A549 (cell line): ENCODE measurements around the gene TMCO4. TPM values are rescaled to one million over a fixed set of nuclear protein-coding genes. Genes with fewer than 3 reads are reported as not detected.

Experiments used
- ATAC-seq, 2 experiments: fragments of 200-7000 bp in 1 of 2; fragments of >200 bp in 1 of 2; cut with Nextera tagmentation in 1 of 2; cut with Tn5 transposase in 1 of 2; 3 replicates each; pipeline versions ENCODE4 v1.8.0 to v1.9.1; 2018 to 2020; ENCODE audit warnings: mild to moderate bottlenecking in 1 of 2, moderate library complexity in 1 of 2
- CTCF ChIA-PET: fragments of 300-600 bp; sonication (Branson Sonifier 250); formaldehyde crosslinking; extraction: SDS; loops from one replicate; lab custom pipeline; 2021; ENCODE audit warnings: antibody characterized with exemption, inconsistent platforms; lab: Yijun Ruan, JAX
- POLR2A ChIA-PET: fragments of 350-600 bp; formaldehyde crosslinking; extraction: SDS; loops from one replicate; lab custom pipeline; 2021; ENCODE audit warnings: antibody characterized with exemption, inconsistent platforms; lab: Yijun Ruan, JAX
- DNase-seq, 2 experiments: peaks; one replicate each; pipeline versions ENCODE4 v3.0.0 to v3.0.0-alpha.2; 2011 to 2016; ENCODE audit warnings: low read depth in 1 of 2, low spot score in 1 of 2
- FAIRE-seq: peaks from 2 replicates; lab custom pipeline; 2011; peaks lifted over from hg19 to GRCh38; lab: Jason Lieb, UNC
- H3K27ac ChIP-seq, 2 experiments: fragments of >200 bp; sonication (Bioruptor Twin); formaldehyde crosslinking; 3 replicates each; pipeline ENCODE4 v1.5.1; 2016 to 2017
- H3K4me1 ChIP-seq: fragments of >200 bp; sonication (Bioruptor Twin); formaldehyde crosslinking; 3 replicates; pipeline ENCODE4 v1.6.1; 2016
- H3K4me2 ChIP-seq: fragments of >200 bp; sonication (Bioruptor Twin); formaldehyde crosslinking; 3 replicates; pipeline ENCODE4 v1.6.1; 2016
- H3K4me3 ChIP-seq: fragments of >200 bp; sonication (Bioruptor Twin); formaldehyde crosslinking; 3 replicates; pipeline ENCODE4 v1.5.1; 2016
- H3K9me3 ChIP-seq: fragments of >200 bp; sonication (Bioruptor Twin); formaldehyde crosslinking; 3 replicates; pipeline ENCODE4 v1.6.1; 2016
- CBX8 ChIP-seq: fragments of 200-600 bp; sonication (generic); IDR thresholded peaks from 2 replicates; pipeline ENCODE4 v1.6.1; 2016
- CHD2 ChIP-seq: fragments of 150-350 bp; IDR thresholded peaks from 2 replicates; pipeline ENCODE4 v1.6.1; 2014; ENCODE audit warnings: low read length; ENCODE audit not compliant: partially characterized antibody
- EP300 ChIP-seq, 2 experiments: fragments of >200 bp; sonication (Bioruptor Twin); formaldehyde crosslinking; IDR thresholded peaks; 2 replicates in 1 of 2; 3 replicates in 1 of 2; pipeline ENCODE4 v1.6.1; 2016 to 2017
- FOSL2 ChIP-seq, 2 experiments: fragments of 450-650 bp in 1 of 2; fragments of >200 bp in 1 of 2; sonication (Bioruptor Twin) in 1 of 2; formaldehyde crosslinking; IDR thresholded peaks; 2 replicates each; pipeline versions ENCODE4 v1.5.0 to v1.6.1; 2016 to 2020; ENCODE audit warnings: mild to moderate bottlenecking in 1 of 2, moderate library complexity in 1 of 2
- GATA3 ChIP-seq: IDR thresholded peaks from 2 replicates; pipeline ENCODE4 v1.6.1; 2012; ENCODE audit warnings: borderline replicate concordance
- HOXB5 ChIP-seq: fragments of 250-450 bp; sonication (Bioruptor Pico); IDR thresholded peaks from 2 replicates; pipeline ENCODE4 v1.5.0; 2020; ENCODE audit warnings: mild to moderate bottlenecking, moderate library complexity
- KDM5A ChIP-seq: fragments of 200-600 bp; sonication (generic); IDR thresholded peaks from 2 replicates; pipeline ENCODE4 v1.6.1; 2016; ENCODE audit warnings: antibody characterized with exemption, mild to moderate bottlenecking
- MAFK ChIP-seq: fragments of 450-650 bp; IDR thresholded peaks from 2 replicates; pipeline ENCODE4 v1.6.1; 2014; ENCODE audit not compliant: partially characterized antibody
- POLR2A ChIP-seq: IDR thresholded peaks from 2 replicates; pipeline ENCODE4 v1.6.1; 2012; ENCODE audit warnings: mild to moderate bottlenecking, low read length
- RAD21 ChIP-seq, 2 experiments: fragments of >200 bp in 1 of 2; sonication (Bioruptor Twin) in 1 of 2; formaldehyde crosslinking in 1 of 2; IDR thresholded peaks in 1 of 2; conservative IDR thresholded peaks in 1 of 2; 2 replicates in 1 of 2; 3 replicates in 1 of 2; pipeline ENCODE4 v1.6.1; 2012 to 2018; ENCODE audit warnings: inconsistent platforms in 1 of 2
- RCOR1 ChIP-seq: fragments of 150-350 bp; IDR thresholded peaks from 2 replicates; pipeline ENCODE4 v1.6.1; 2014; ENCODE audit warnings: antibody characterized with exemption, low read length, low read depth
- SMC3 ChIP-seq: fragments of >200 bp; sonication (Bioruptor Twin); formaldehyde crosslinking; IDR thresholded peaks from 3 replicates; pipeline ENCODE4 v1.6.1; 2018; ENCODE audit warnings: inconsistent platforms
- SREBF2 ChIP-seq: fragments of 450-650 bp; IDR thresholded peaks from 2 replicates; pipeline ENCODE4 v1.6.1; 2014; ENCODE audit warnings: mild to moderate bottlenecking, moderate library complexity
- TFCP2L1 ChIP-seq: fragments of 250-450 bp; sonication (Bioruptor Pico); IDR thresholded peaks from 2 replicates; pipeline ENCODE4 v1.5.0; 2021; ENCODE audit warnings: mild to moderate bottlenecking
- WGBS: methylation state at CpG from one replicate; pipeline ENCODE4 v1.1.6; 2017; ENCODE audit errors: missing lambda C conversion rate; 5-methylcytosine and 5-hydroxymethylcytosine counted together
- polyA plus RNA-seq, 4 experiments: library from polyadenylated mRNA; depleted of rRNA in 3 of 4; stranded (reverse); fragments of >200 nt; fragmentation: RNase III in 1 of 4; extraction: RNeasy Plus Mini Kit Qiagen cat#74134 plus additional on column Dnase treatment in 1 of 4; gene quantifications; 2 replicates in 3 of 4; 3 replicates in 1 of 4; pipeline ENCODE4 v1.2.3, GENCODE V29; 2011 to 2017
- TF ChIP-seq, protein P1 (sequence below): IDR thresholded peaks from 2 replicates; pipeline ENCODE4 v1.6.1; 2012
- TF ChIP-seq, protein P2 (sequence below): fragments of 250-450 bp; sonication (Bioruptor Pico); IDR thresholded peaks from 2 replicates; pipeline ENCODE4 v1.5.0; 2020; ENCODE audit warnings: low read depth, mild to moderate bottlenecking, moderate library complexity
- TF ChIP-seq, protein P3 (sequence below): fragments of >200 bp; sonication (Bioruptor Twin); formaldehyde crosslinking; IDR thresholded peaks from 3 replicates; pipeline ENCODE4 v1.5.1; 2016
- TF ChIP-seq, protein P4 (sequence below): fragments of 250-450 bp; sonication (Bioruptor Pico); IDR thresholded peaks from 2 replicates; pipeline ENCODE4 v1.5.0; 2021; ENCODE audit warnings: mild to moderate bottlenecking, moderate library complexity, borderline replicate concordance
- TF ChIP-seq, protein P5 (sequence below): fragments of 450-650 bp; IDR thresholded peaks from 2 replicates; pipeline ENCODE4 v1.6.1; 2014; ENCODE audit warnings: antibody characterized with exemption
- TF ChIP-seq, protein P6 (sequence below): IDR thresholded peaks from 2 replicates; pipeline ENCODE4 v1.6.1; 2012; ENCODE audit warnings: low read depth, borderline replicate concordance
- TF ChIP-seq, protein P7 (sequence below): fragments of >200 bp; sonication (Bioruptor Twin); formaldehyde crosslinking; IDR thresholded peaks from 3 replicates; pipeline ENCODE4 v1.6.1; 2016

TMCO4 gene
- polyA plus RNA-seq, 2 of the 4 experiments (the other 2 are of a cell fraction): 4.0 to 4.6 TPM

DNA sequence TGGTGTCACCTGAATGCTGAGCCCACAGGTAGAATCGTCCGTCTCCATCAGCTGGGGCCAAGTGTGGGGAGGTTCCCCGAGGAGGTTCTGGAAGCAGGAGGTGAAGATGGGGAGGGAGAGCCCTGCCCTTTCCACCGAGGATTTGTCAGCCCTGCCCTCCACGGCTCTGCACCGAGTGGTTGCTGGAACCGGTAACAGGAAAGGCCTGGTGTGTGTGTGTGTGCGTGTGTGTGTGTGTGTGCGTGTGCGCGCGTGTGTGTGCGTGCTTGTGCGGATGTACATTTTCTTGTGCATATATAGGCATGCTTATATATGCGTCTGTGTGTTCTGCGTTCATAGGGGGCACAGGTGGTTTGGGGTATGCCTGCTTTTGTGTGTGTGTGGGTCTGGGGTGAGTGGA, 152.1 kb downstream of the TMCO4 start:
- FAIRE-seq (no peak), ATAC-seq (no peak), DNase-seq (no peak)
- Histone ChIP-seq H3K4me1 (peaks cover 32% of the 10 kb centered on the region), H3K27ac (no peak overlapping the region), H3K4me2 (no peak overlapping the region), H3K4me3 (no peak overlapping the region), H3K9me3 (no peaks in the 10 kb centered on the region)
- ChIA-PET POLR2A (interaction anchor here (1.4 kb wide), 1 partner anchor 163 kb away, joined by 3 read pairs; the partner anchor contains the start of gene CAPZB), CTCF (interaction anchor here (0.9 to 7.7 kb wide), 5 partner anchors 9 to 304 kb away, joined by 3 to 45 read pairs (median 6); no protein-coding TSS in a partner anchor)
- 85% methylated on average over 14 of the region's 16 CpGs for WGBS
- TF ChIP-seq CHD2 (no peak), TFCP2L1 (CRISPR knock-in tag) (no peak), FOSL2 (IDR thresholded peaks at IDR 0.05) (no peak), FOSL2 (CRISPR knock-in tag; IDR thresholded peaks at IDR 0.05) (no peak)
- TF ChIP-seq, protein P1, sequence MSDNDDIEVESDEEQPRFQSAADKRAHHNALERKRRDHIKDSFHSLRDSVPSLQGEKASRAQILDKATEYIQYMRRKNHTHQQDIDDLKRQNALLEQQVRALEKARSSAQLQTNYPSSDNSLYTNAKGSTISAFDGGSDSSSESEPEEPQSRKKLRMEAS: no peak

DNA sequence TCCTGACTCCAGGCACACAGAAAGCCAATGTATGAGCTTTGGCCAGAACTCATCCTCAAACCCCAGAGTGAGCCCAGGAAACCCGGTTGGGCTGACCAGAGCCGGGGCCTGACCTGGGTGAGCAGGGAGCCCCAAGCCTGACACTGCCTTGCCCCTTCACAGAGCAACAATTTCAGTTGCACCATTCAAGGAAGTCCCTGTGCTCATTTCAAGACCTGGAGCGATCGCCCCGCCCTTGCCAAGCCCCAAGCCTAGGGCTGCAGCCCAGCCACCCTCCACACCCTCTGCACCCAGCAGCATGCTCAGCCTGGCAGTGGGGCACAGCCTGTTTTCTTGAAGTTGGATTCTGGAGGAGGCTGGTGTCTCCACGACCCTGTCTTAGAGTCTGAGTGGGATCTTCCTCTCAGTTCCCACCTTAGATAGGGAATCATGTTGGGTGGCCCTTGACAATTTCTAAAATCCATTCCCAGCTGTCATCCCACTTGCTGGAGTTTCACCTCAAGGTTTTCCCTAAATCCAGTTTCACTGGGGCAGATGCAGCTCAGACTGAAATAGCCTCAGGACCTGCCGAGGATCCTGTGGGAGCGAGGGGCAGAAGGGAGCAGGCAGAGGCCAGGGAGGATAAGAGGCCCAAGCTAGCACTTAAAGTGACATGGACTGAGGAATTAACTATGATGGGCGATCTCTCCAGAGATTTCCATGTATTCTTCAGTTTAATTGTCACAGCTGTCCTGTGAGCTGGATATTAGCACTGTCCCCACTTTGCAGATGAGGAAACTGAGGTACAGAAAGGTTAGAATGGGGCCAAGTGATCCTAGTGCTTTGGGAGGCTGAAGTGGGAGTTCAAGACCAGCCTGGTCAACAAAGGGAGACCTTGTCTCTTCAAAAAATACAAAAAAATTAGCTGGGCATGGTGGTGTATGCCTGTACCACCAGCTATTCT, 153.1 kb downstream of the TMCO4 start:
- TF ChIP-seq, protein P2, sequence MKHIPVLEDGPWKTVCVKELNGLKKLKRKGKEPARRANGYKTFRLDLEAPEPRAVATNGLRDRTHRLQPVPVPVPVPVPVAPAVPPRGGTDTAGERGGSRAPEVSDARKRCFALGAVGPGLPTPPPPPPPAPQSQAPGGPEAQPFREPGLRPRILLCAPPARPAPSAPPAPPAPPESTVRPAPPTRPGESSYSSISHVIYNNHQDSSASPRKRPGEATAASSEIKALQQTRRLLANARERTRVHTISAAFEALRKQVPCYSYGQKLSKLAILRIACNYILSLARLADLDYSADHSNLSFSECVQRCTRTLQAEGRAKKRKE (CRISPR knock-in tag): no peak
- TF ChIP-seq, protein P3, sequence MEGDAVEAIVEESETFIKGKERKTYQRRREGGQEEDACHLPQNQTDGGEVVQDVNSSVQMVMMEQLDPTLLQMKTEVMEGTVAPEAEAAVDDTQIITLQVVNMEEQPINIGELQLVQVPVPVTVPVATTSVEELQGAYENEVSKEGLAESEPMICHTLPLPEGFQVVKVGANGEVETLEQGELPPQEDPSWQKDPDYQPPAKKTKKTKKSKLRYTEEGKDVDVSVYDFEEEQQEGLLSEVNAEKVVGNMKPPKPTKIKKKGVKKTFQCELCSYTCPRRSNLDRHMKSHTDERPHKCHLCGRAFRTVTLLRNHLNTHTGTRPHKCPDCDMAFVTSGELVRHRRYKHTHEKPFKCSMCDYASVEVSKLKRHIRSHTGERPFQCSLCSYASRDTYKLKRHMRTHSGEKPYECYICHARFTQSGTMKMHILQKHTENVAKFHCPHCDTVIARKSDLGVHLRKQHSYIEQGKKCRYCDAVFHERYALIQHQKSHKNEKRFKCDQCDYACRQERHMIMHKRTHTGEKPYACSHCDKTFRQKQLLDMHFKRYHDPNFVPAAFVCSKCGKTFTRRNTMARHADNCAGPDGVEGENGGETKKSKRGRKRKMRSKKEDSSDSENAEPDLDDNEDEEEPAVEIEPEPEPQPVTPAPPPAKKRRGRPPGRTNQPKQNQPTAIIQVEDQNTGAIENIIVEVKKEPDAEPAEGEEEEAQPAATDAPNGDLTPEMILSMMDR: no peak
- no peak for TF ChIP-seq KDM5A
- no peak for TF ChIP-seq SMC3
- TF ChIP-seq CHD2: no peak
- TF ChIP-seq CBX8: no peak
- TF ChIP-seq FOSL2 (IDR thresholded peaks at IDR 0.05): no peak
- no peak for TF ChIP-seq FOSL2 (CRISPR knock-in tag; IDR thresholded peaks at IDR 0.05)
- TF ChIP-seq, protein P4, sequence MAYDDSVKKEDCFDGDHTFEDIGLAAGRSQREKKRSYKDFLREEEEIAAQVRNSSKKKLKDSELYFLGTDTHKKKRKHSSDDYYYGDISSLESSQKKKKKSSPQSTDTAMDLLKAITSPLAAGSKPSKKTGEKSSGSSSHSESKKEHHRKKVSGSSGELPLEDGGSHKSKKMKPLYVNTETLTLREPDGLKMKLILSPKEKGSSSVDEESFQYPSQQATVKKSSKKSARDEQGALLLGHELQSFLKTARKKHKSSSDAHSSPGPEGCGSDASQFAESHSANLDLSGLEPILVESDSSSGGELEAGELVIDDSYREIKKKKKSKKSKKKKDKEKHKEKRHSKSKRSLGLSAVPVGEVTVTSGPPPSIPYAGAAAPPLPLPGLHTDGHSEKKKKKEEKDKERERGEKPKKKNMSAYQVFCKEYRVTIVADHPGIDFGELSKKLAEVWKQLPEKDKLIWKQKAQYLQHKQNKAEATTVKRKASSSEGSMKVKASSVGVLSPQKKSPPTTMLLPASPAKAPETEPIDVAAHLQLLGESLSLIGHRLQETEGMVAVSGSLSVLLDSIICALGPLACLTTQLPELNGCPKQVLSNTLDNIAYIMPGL: no peak
- TF ChIP-seq, protein P5, sequence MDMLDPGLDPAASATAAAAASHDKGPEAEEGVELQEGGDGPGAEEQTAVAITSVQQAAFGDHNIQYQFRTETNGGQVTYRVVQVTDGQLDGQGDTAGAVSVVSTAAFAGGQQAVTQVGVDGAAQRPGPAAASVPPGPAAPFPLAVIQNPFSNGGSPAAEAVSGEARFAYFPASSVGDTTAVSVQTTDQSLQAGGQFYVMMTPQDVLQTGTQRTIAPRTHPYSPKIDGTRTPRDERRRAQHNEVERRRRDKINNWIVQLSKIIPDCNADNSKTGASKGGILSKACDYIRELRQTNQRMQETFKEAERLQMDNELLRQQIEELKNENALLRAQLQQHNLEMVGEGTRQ: no peak
- TF ChIP-seq HOXB5: no peak
- TF ChIP-seq RAD21 (conservative IDR thresholded peaks at IDR 0.05 in 1 of 2, IDR thresholded peaks at IDR 0.05 in 1 of 2): no peak
- no peak for TF ChIP-seq POLR2A
- TF ChIP-seq, protein P6, sequence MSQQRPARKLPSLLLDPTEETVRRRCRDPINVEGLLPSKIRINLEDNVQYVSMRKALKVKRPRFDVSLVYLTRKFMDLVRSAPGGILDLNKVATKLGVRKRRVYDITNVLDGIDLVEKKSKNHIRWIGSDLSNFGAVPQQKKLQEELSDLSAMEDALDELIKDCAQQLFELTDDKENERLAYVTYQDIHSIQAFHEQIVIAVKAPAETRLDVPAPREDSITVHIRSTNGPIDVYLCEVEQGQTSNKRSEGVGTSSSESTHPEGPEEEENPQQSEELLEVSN: no peak
- no peak for TF ChIP-seq GATA3
- TF ChIP-seq, protein P7, sequence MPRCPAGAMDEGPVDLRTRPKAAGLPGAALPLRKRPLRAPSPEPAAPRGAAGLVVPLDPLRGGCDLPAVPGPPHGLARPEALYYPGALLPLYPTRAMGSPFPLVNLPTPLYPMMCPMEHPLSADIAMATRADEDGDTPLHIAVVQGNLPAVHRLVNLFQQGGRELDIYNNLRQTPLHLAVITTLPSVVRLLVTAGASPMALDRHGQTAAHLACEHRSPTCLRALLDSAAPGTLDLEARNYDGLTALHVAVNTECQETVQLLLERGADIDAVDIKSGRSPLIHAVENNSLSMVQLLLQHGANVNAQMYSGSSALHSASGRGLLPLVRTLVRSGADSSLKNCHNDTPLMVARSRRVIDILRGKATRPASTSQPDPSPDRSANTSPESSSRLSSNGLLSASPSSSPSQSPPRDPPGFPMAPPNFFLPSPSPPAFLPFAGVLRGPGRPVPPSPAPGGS: no peak
- TF ChIP-seq SREBF2: no peak
- no peak for TF ChIP-seq RCOR1
- TF ChIP-seq TFCP2L1 (CRISPR knock-in tag): no peak
- TF ChIP-seq MAFK: no peak
- no peak for TF ChIP-seq EP300 (IDR thresholded peaks at IDR 0.05)
- Histone ChIP-seq H3K4me2 (peak overlapping the region; percentile 89; the same call in 1 of the 3 replicates), H3K9me3 (no peaks in the 10 kb centered on the region), H3K4me3 (no peak overlapping the region), H3K4me1 (peaks cover 35% of the 10 kb centered on the region), H3K27ac (no peak overlapping the region; a peak in 1 of 6 replicates)
- FAIRE-seq: no peak
- ChIA-PET CTCF (interaction anchor here (0.8 to 7.7 kb wide), 7 partner anchors 10 to 303 kb away, joined by 3 to 45 read pairs (median 6); no protein-coding TSS in a partner anchor), POLR2A (interaction anchor here (1.4 kb wide), 1 partner anchor 162 kb away, joined by 3 read pairs; the partner anchor contains the start of gene CAPZB)
- WGBS: 96% methylated on average over 6 of the region's 9 CpGs
- ATAC-seq: no peak
- DNase-seq: peak in 1 of 2 experiments; percentile 31
